Vagina (tissue), 2 donors: ENCODE data around the gene RDH8. TPM values are rescaled to one million over a fixed set of nuclear protein-coding genes. Genes with fewer than 3 reads are reported as not detected.

Experiments
- DNase-seq, 2 donors: peaks; one replicate each; pipeline ENCODE4 v3.0.0-alpha.2; 2017; ENCODE audit errors: extremely low spot score in 2 of 2
- H3K27ac ChIP-seq: fragments of 200-600 bp; sonication (generic); one replicate; pipeline ENCODE4 v1.5.1; 2019
- H3K27me3 ChIP-seq: fragments of 200-600 bp; sonication (generic); one replicate; pipeline ENCODE4 v1.5.1; 2019
- H3K36me3 ChIP-seq, 2 donors: fragments of 200-600 bp; sonication (generic); one replicate each; pipeline ENCODE4 v1.5.1; 2017 to 2019
- H3K4me1 ChIP-seq: fragments of 200-600 bp; sonication (generic); one replicate; pipeline ENCODE4 v1.5.1; 2019
- H3K4me3 ChIP-seq, 2 donors: fragments of 200-600 bp; sonication (generic); 1 replicate in 1 of 2; 2 replicates in 1 of 2; pipeline ENCODE4 v1.5.1; 2016 to 2019
- H3K9me3 ChIP-seq: fragments of 200-600 bp; sonication (generic); one replicate; pipeline ENCODE4 v1.5.1; 2019
- CTCF ChIP-seq, 3 experiments: fragments of 450-650 bp in 2 of 3; fragments of 200-600 bp in 1 of 3; sonication (generic) in 1 of 3; IDR thresholded peaks; one replicate each; pipeline ENCODE4 v1.5.1; 2017 to 2019; ENCODE audit warnings: antibody characterized with exemption in 3 of 3, mild to moderate bottlenecking in 2 of 3, moderate library complexity in 2 of 3
- POLR2A ChIP-seq, 2 donors: fragments of 450-650 bp; IDR thresholded peaks; one replicate each; pipeline ENCODE4 v1.6.1; 2017; ENCODE audit warnings: antibody characterized with exemption in 2 of 2, mild to moderate bottlenecking in 2 of 2, moderate library complexity in 2 of 2
- POLR2AphosphoS5 ChIP-seq, 2 donors: sonication (generic); formaldehyde crosslinking; IDR thresholded peaks; one replicate each; pipeline ENCODE4 v1.9.0; 2017; ENCODE audit warnings: antibody characterized with exemption in 2 of 2, mild to moderate bottlenecking in 2 of 2, low read depth in 1 of 2; ENCODE audit not compliant: insufficient read depth in 1 of 2
- intact Hi-C: fragments of 100-400 bp; cut with DNase I; formaldehyde crosslinking; loops from one replicate; pipeline ENCODE4 v1.15.1; 2023
- microRNA-seq: library from miRNA; unstranded; fragments of <30 nt; microRNA quantifications from one replicate; pipeline ENCODE4, GENCODE V29; 2017; ENCODE audit warnings: borderline number of aligned reads, borderline replicate concordance
- small RNA-seq: library from RNA; depleted of rRNA; stranded (forward); fragments of <200 nt; gene quantifications from one replicate; pipeline ENCODE3, GENCODE V24; 2016
- total RNA-seq: library from RNA; depleted of rRNA; stranded (reverse); fragments of >200 nt; gene quantifications from one replicate; pipeline ENCODE4 v1.2.3, GENCODE V29; 2016

RDH8 gene
- total RNA-seq, 1 donor from 2014 or later = not detected

- TF ChIP-seq POLR2AphosphoS5 (IDR thresholded peaks at IDR 0.05; ENCODE audit: insufficient read depth in 1 of 2, low read depth in 1 of 2) = no peak
- no peak for TF ChIP-seq CTCF (IDR thresholded peaks at IDR 0.05)
- TF ChIP-seq POLR2A (IDR thresholded peaks at IDR 0.05) = no peak
- Histone ChIP-seq H3K4me3 (no peak overlapping the region), H3K27ac (no peak overlapping the region), H3K36me3 (no peaks in the 10 kb centered on the region), H3K9me3 (no peaks in the 10 kb centered on the region), H3K27me3 (no peaks in the 10 kb centered on the region), H3K4me1 (no peaks in the 10 kb centered on the region)
- DNase-seq = no peak
- intact Hi-C loops = no loop called here
Observed at GRCh38 chr19:10068205-10068604, 54.9 kb downstream of the RDH8 start.

GRCh38 chr19:10069046-10069445 is 55.8 kb downstream of the RDH8 start:
- TF ChIP-seq POLR2AphosphoS5 (IDR thresholded peaks at IDR 0.05; ENCODE audit: insufficient read depth in 1 of 2, low read depth in 1 of 2) = no peak
- no peak for TF ChIP-seq POLR2A (IDR thresholded peaks at IDR 0.05)
- TF ChIP-seq CTCF (IDR thresholded peaks at IDR 0.05) = no peak
- Histone ChIP-seq H3K36me3 (no peaks in the 10 kb centered on the region), H3K9me3 (no peaks in the 10 kb centered on the region), H3K27me3 (no peaks in the 10 kb centered on the region), H3K27ac (no peak overlapping the region), H3K4me1 (no peaks in the 10 kb centered on the region), H3K4me3 (no peak overlapping the region)
- DNase-seq = no peak
- intact Hi-C loops = no loop called here

DNA sequence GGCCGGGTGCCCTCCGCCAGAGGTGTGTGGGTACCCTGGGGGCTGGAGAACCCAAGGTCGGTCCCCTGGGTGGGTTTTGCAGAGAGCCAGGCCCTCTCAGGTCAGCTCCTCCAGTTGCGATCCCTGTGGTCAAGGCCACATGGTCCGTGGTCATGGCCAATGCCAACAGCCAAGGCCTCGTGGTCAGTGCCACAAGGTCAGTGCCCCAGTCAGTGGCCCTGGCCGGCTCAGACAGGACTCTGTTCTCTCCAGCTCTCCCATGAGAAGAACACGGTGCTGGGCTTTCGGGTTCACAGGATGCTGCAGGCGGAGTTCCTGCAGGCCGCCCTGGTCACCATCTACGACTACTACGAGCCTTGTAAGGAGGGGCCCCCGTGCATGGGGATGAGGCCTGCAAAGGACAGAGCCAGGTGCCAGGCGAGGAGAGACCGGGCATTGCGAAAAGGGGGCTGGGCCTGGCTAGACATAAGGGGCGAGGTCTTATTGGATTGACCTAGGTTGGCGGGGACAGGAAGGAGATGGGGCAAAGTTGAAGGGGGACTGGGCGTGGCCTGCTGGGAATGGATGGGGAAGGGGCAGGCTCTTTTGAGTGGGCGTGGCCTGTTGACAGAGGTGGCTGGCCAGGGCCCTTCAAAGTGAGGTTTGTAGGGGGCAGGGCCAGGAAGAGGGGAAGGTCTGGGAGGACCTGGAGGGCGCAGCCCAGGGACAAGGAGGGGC is 57.6 kb downstream of the RDH8 start:
- no peaks in the 10 kb centered on the region for H3K9me3 ChIP-seq
- H3K27ac ChIP-seq = no peak overlapping the region
- no peaks in the 10 kb centered on the region for H3K36me3 ChIP-seq
- intact Hi-C loops = no loop called here
- no peaks in the 10 kb centered on the region for H3K27me3 ChIP-seq
- no peaks in the 10 kb centered on the region for H3K4me1 ChIP-seq
- no peak for DNase-seq
- TF ChIP-seq CTCF (IDR thresholded peaks at IDR 0.05) (no peak), POLR2A (IDR thresholded peaks at IDR 0.05) (no peak), POLR2AphosphoS5 (IDR thresholded peaks at IDR 0.05; ENCODE audit: insufficient read depth in 1 of 2, low read depth in 1 of 2) (no peak)
- H3K4me3 ChIP-seq = no peak overlapping the region

Small RNAs within 50 kb of the gene (microRNA-seq; reads per million reads assigned to microRNA genes)
- gene MIR5589 = not detected

Small RNAs within 50 kb of the gene (small RNA-seq; reads per million reads assigned to genes)
- not detected for gene MIR5589

Other genes starting within 250 kb of the RDH8 start
- gene ZNF846, start 244.7 kb upstream of the RDH8 start, total RNA-seq = 12.8 TPM
- gene FBXL12, start 194.4 kb upstream of the RDH8 start, total RNA-seq = 39.8 TPM
- gene UBL5, start 185.6 kb upstream of the RDH8 start, total RNA-seq = 269 TPM
- gene PIN1, start 178.2 kb upstream of the RDH8 start, total RNA-seq = 73.4 TPM
- 13.8 TPM for gene OLFM2, start 77.0 kb upstream of the RDH8 start, total RNA-seq
- gene COL5A3, start 3.0 kb upstream of the RDH8 start, total RNA-seq = 13.3 TPM
- gene SHFL, start 72.8 kb downstream of the RDH8 start, total RNA-seq = 46.9 TPM
- not detected for gene ANGPTL6, start 89.2 kb downstream of the RDH8 start, total RNA-seq
- gene PPAN, start 92.9 kb downstream of the RDH8 start, total RNA-seq = 55.2 TPM
- 9.1 TPM for gene P2RY11, start 98.2 kb downstream of the RDH8 start, total RNA-seq
- 249 TPM for gene EIF3G, start 106.4 kb downstream of the RDH8 start, total RNA-seq
- 36.8 TPM for gene DNMT1, start 181.5 kb downstream of the RDH8 start, total RNA-seq
- gene S1PR2, start 217.8 kb downstream of the RDH8 start, total RNA-seq = 28.2 TPM
- gene MRPL4, start 238.7 kb downstream of the RDH8 start, total RNA-seq = 55.0 TPM